PFSK-1 (cell line): ENCODE data around the gene CES2.

ENCODE experiments used
- POLR2AphosphoS5 ChIP-seq: IDR thresholded peaks from 2 replicates; pipeline ENCODE4 v1.6.1; 2012; ENCODE audit warnings: low read depth, mild to moderate bottlenecking, control low read depth, low read length, moderate library complexity
- SIN3A ChIP-seq: IDR thresholded peaks from 2 replicates; pipeline ENCODE4 v1.6.1; 2012; ENCODE audit warnings: mild to moderate bottlenecking, low read length, moderate library complexity, borderline replicate concordance; ENCODE audit not compliant: insufficient read depth
- TAF1 ChIP-seq: IDR thresholded peaks from 2 replicates; pipeline ENCODE4 v1.6.1; 2012; ENCODE audit warnings: low read length, control low read depth, borderline replicate concordance; ENCODE audit not compliant: insufficient read depth
- TF ChIP-seq, protein P1 (sequence below), 2 experiments: IDR thresholded peaks; 2 replicates each; pipeline versions ENCODE4 v1.6.1 to v1.8.0; 2011 to 2012; ENCODE audit warnings: low read depth in 2 of 2, low read length in 2 of 2, control low read depth in 1 of 2, inconsistent platforms in 1 of 2, mild to moderate bottlenecking in 1 of 2, moderate library complexity in 1 of 2; ENCODE audit not compliant: insufficient read depth in 1 of 2

DNA sequence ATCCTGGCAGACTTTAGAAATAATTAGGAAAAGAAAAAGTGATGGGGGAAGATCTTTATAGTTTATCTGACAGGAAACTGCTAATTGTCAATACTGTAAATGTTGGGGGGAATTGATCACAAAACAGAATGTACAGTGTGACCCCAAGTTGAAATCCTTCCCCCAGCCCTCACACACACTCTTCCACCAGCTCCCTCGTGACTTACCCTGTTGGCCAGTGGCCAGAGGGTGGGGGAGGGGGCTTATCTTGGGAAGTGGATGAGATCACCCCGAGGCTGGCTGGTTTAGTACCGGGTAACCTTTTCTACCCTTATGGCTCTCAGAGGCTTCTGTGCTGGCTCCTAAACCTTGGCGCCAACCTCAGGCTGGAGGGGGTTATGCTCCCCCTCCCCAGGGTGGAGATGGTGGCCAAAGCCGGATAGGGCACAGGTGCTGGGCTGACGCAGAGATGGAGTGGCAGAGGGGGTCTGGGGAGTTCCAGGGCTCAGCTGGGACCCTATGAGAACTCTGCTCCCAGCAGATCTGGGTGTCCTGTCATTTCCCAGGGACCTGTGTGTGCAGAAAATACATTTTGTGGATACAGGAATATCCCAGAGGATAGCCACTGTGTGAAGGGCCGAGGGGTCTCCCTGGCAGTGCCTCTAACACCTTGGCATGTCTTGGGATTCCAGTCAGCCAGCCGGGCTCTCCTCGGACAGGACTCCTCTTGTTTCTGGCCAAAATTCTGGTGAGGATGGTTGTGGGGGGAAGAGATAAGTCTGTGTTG lies 35.2 kb upstream of the CES2 start:
- TF ChIP-seq POLR2AphosphoS5 (no peak), TAF1 (no peak), SIN3A (no peak)
- TF ChIP-seq, protein P1, sequence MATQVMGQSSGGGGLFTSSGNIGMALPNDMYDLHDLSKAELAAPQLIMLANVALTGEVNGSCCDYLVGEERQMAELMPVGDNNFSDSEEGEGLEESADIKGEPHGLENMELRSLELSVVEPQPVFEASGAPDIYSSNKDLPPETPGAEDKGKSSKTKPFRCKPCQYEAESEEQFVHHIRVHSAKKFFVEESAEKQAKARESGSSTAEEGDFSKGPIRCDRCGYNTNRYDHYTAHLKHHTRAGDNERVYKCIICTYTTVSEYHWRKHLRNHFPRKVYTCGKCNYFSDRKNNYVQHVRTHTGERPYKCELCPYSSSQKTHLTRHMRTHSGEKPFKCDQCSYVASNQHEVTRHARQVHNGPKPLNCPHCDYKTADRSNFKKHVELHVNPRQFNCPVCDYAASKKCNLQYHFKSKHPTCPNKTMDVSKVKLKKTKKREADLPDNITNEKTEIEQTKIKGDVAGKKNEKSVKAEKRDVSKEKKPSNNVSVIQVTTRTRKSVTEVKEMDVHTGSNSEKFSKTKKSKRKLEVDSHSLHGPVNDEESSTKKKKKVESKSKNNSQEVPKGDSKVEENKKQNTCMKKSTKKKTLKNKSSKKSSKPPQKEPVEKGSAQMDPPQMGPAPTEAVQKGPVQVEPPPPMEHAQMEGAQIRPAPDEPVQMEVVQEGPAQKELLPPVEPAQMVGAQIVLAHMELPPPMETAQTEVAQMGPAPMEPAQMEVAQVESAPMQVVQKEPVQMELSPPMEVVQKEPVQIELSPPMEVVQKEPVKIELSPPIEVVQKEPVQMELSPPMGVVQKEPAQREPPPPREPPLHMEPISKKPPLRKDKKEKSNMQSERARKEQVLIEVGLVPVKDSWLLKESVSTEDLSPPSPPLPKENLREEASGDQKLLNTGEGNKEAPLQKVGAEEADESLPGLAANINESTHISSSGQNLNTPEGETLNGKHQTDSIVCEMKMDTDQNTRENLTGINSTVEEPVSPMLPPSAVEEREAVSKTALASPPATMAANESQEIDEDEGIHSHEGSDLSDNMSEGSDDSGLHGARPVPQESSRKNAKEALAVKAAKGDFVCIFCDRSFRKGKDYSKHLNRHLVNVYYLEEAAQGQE (IDR thresholded peaks at IDR 0.05; ENCODE audit: insufficient read depth in 1 of 2, low read depth in 2 of 2, low read length in 2 of 2): no peak
